ENCODE measurements around the gene ATP6V1G1. TPM values are rescaled to one million over a fixed set of nuclear protein-coding genes. Genes with fewer than 3 reads are reported as not detected.

ATP6V1G1 gene
- total RNA-seq, 1 experiment from 2014 or later, result 119 TPM

DNA sequence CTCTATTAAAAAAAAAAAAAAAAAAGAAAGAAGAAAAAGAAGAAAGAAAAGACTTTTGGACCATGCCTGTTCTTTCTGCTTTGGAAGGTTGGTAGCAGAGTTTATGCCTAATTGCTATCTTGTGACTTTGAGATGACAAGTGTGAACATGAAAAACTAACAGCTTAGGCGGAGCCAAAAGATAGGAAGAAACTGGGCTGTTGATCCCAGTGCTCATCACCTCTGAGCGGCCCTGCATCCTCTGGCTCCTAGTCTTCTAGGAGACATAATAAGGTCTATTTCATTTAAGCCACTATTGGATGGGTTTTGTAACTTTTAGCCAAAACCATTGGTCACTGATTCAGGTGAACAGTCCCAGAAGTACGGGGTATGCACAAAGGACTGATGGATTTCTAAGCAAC lies 34.4 kb upstream of the ATP6V1G1 start:
- Mint-ChIP-seq H3K4me1 (peaks cover 1 to 9% of the 10 kb centered on the region in 2 experiments; a peak in 3 of 4 replicates), H3K27me3 (ENCODE audit: low read depth) (peaks cover 5% of the 10 kb centered on the region; the same call in 1 of the 2 replicates), H3K9me3 (peaks cover 5% of the 10 kb centered on the region in 2 experiments), H3K36me3 (ENCODE audit: insufficient read depth in 1 of 3, low read depth in 3 of 3) (no peaks in the 10 kb centered on the region), H3K4me3 (no peak overlapping the region), H3K27ac (no peak overlapping the region)
- Histone ChIP-seq H3K23ac (ENCODE audit: insufficient read length, low read depth, low read length) (no peak overlapping the region), H3K56ac (ENCODE audit: insufficient read length, low read depth, low read length) (no peak overlapping the region), H2BK120ac (ENCODE audit: low read depth, low read length, poor library complexity, severe bottlenecking) (no peak overlapping the region), H4K20me1 (ENCODE audit: control insufficient read depth, insufficient read depth, insufficient read length) (no peaks in the 10 kb centered on the region), H3K27me3 (ENCODE audit: insufficient read depth, low read length) (no peaks in the 10 kb centered on the region), H4K91ac (ENCODE audit: insufficient read length, low read depth, low read length) (no peak overlapping the region), H3K4me1 (ENCODE audit: insufficient read depth, low read length) (no peaks in the 10 kb centered on the region), H3K23me2 (ENCODE audit: insufficient read length, low read depth, low read length, poor library complexity, severe bottlenecking) (no peaks in the 10 kb centered on the region), H3K79me1 (ENCODE audit: insufficient read depth, low read depth, low read length, poor library complexity, severe bottlenecking) (no peaks in the 10 kb centered on the region), H3T11ph (ENCODE audit: low read length) (no peak overlapping the region), H3K27ac (ENCODE audit: insufficient read length, low read depth, low read length) (no peak overlapping the region), H4K5ac (ENCODE audit: insufficient read length, low read depth, low read length) (no peak overlapping the region), H2AK5ac (ENCODE audit: insufficient read length, low read length) (no peak overlapping the region), H2AFZ (ENCODE audit: low read length) (no peak overlapping the region), H2BK12ac (ENCODE audit: insufficient read length, low read depth, low read length) (no peak overlapping the region), H3K9ac (ENCODE audit: extremely low read depth, insufficient read length, low read length) (no peak overlapping the region), H2BK5ac (ENCODE audit: insufficient read length, low read length) (no peak overlapping the region), H3K4me2 (ENCODE audit: insufficient read depth, insufficient read length, low read length) (no peak overlapping the region), H2BK20ac (ENCODE audit: low read depth, low read length, poor library complexity, severe bottlenecking) (no peak overlapping the region), H2BK15ac (ENCODE audit: low read depth, low read length) (no peak overlapping the region), H4K8ac (replicated peaks; ENCODE audit: insufficient read length, low read depth, low read length) (no peak overlapping the region), H3K79me2 (ENCODE audit: insufficient read depth, low read length) (no peaks in the 10 kb centered on the region), H3K9me3 (ENCODE audit: control insufficient read depth, low read depth, low read length) (no peaks in the 10 kb centered on the region), H3K18ac (ENCODE audit: insufficient read length, low read depth, low read length) (no peak overlapping the region), H3K14ac (ENCODE audit: insufficient read depth, low read length) (no peak overlapping the region), H3K4ac (ENCODE audit: low read depth, low read length) (no peak overlapping the region)
- WGBS (ENCODE audit: extremely low coverage, insufficient read length, low lambda C conversion rate), result no CpG with 5 or more reads among the region's 3 CpGs
- DNase-seq, result no peak
- TF ChIP-seq, protein P1, sequence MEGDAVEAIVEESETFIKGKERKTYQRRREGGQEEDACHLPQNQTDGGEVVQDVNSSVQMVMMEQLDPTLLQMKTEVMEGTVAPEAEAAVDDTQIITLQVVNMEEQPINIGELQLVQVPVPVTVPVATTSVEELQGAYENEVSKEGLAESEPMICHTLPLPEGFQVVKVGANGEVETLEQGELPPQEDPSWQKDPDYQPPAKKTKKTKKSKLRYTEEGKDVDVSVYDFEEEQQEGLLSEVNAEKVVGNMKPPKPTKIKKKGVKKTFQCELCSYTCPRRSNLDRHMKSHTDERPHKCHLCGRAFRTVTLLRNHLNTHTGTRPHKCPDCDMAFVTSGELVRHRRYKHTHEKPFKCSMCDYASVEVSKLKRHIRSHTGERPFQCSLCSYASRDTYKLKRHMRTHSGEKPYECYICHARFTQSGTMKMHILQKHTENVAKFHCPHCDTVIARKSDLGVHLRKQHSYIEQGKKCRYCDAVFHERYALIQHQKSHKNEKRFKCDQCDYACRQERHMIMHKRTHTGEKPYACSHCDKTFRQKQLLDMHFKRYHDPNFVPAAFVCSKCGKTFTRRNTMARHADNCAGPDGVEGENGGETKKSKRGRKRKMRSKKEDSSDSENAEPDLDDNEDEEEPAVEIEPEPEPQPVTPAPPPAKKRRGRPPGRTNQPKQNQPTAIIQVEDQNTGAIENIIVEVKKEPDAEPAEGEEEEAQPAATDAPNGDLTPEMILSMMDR (conservative IDR thresholded peaks at IDR 0.05), result no peak
